Fibroblast of pulmonary artery (primary cell): ENCODE measurements around the gene GPC5.

ENCODE experiments used
- DNase-seq: peaks from one replicate; pipeline ENCODE4 v3.0.0-alpha.2; 2010; ENCODE audit warnings: low read depth
- H3K4me3 ChIP-seq: replicated peaks from 2 replicates; pipeline ENCODE4 v1.5.1; 2011; ENCODE audit warnings: low read depth, mild to moderate bottlenecking, control low read depth, low read length, moderate library complexity
- TF ChIP-seq, protein P1 (sequence below): IDR thresholded peaks from 2 replicates; pipeline ENCODE4 v1.5.1; 2011; ENCODE audit warnings: mild to moderate bottlenecking, control low read depth, low read length, inconsistent platforms; ENCODE audit errors: missing control alignments

Gene GPC5

DNA sequence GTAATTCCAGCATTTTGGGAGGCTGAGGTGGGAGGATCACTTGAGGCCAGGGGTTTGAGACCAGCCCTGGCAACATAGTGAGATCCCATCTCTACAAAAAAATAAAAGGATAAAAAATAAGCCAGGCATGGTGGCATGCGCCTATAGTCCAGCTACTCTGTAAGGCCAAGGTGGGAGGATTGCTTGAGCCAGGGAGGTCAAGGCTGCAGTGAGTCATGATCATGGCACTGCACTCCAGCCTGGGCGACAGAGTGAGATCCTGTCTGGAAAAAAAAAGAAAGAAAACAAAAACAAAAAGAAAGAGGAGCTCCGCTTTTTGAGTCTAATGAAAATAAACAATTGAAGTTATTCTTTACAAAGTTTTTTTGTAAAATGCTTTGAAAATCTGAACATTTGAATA is 326.2 kb downstream of the GPC5 start:
- no peak for DNase-seq
- no peak overlapping the region for H3K4me3 ChIP-seq
- TF ChIP-seq, protein P1, sequence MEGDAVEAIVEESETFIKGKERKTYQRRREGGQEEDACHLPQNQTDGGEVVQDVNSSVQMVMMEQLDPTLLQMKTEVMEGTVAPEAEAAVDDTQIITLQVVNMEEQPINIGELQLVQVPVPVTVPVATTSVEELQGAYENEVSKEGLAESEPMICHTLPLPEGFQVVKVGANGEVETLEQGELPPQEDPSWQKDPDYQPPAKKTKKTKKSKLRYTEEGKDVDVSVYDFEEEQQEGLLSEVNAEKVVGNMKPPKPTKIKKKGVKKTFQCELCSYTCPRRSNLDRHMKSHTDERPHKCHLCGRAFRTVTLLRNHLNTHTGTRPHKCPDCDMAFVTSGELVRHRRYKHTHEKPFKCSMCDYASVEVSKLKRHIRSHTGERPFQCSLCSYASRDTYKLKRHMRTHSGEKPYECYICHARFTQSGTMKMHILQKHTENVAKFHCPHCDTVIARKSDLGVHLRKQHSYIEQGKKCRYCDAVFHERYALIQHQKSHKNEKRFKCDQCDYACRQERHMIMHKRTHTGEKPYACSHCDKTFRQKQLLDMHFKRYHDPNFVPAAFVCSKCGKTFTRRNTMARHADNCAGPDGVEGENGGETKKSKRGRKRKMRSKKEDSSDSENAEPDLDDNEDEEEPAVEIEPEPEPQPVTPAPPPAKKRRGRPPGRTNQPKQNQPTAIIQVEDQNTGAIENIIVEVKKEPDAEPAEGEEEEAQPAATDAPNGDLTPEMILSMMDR: no peak

DNA sequence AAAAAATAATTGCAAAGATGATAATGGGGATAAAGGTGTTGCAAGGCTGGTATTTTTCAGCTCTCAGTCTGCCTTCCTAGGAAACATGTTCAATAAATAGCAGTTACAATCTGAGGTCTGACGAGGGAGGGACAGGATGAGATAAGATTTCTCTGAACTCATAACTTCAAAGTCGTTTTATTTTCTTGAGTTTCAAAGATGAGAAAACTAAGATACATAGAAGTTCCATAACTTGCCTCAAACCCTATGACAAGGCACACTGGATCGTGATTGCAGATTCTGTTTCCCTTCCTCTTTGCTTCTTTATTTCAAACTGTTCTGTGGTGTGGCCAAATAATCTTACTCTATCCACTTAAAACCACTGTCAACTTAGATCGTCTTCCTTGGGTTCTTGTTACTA is 327.2 kb downstream of the GPC5 start:
- DNase-seq: no peak
- TF ChIP-seq, protein P1: no peak
- no peak overlapping the region for H3K4me3 ChIP-seq

DNA sequence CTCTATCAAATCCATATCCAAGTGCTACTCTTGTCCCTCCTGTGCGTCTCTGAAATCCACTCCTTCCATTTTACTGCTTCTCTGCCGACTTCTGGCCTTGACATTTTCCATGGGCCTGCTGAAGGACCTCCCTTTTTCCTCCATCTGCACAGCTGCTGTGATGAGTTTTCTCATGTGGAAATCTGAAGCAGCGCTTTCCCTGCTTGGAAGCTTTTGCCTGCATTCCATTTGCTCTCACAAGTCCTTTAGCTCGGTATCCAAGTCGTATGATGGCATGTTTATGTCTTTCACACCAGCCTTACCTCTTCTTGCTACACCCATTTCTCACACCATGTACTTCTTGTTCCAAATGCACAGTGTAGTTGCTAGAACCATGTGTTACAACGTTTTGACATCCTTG is 328.2 kb downstream of the GPC5 start:
- H3K4me3 ChIP-seq: no peak overlapping the region
- TF ChIP-seq, protein P1: no peak
- no peak for DNase-seq

DNA sequence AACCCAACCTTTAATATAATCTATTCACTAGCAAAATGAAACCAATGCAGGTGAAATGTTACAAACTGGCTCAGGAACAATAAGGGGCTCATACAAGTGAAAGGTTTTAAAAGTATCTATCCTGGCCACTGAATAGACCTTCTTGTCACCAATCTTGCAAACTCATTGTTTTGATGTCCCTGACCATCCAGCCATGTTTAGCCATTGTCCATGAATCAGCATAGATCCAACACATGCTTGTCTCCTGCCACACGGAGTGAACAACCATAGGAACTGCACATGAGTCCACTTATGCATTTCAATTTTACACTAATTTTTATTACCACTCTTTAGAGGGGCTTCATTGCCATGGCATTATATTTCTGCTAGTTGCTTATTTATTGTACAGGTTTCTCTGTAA is 331.4 kb downstream of the GPC5 start:
- TF ChIP-seq, protein P1: no peak
- H3K4me3 ChIP-seq: no peak overlapping the region
- no peak for DNase-seq

DNA sequence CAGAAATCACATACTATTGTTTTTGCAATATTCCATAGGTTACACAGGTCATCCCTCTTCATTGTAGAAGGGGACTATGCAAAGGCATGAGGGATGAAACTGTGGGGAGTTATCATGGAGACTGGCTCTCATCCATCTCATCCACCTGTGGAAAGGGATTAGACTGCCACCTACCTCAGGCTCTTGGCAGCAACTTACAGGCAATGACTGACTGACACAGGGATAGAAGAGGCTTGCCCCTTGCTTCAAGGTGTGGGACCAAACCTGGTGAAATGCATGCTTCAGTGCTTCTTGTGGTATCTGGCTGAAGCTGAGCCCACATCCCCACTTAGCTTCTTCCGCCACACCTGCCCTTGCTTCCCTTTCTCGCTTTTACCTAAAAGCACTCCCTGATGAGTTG is 341.3 kb downstream of the GPC5 start:
- DNase-seq: no peak
- TF ChIP-seq, protein P1: no peak
- no peak overlapping the region for H3K4me3 ChIP-seq

DNA sequence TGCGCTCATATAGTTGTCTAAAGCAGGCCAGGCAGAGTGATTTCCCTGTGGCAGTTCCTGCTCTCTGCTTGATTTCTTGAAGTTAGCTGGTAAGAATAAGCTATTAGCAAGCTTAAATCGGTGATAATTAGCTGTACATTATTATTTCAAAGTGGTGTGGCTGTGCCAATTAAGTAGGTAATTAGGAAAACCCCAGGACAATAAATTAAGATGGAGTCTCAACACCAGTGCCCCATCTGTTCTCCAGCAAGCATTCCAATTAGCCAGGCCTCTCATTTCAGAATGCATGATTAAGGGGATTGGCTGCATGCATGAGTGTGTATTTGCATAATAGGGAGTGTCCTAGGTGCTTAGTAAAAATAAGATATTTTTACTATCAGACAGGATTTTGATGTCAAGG is 342.3 kb downstream of the GPC5 start:
- H3K4me3 ChIP-seq: no peak overlapping the region
- no peak for DNase-seq
- TF ChIP-seq, protein P1: no peak

DNA sequence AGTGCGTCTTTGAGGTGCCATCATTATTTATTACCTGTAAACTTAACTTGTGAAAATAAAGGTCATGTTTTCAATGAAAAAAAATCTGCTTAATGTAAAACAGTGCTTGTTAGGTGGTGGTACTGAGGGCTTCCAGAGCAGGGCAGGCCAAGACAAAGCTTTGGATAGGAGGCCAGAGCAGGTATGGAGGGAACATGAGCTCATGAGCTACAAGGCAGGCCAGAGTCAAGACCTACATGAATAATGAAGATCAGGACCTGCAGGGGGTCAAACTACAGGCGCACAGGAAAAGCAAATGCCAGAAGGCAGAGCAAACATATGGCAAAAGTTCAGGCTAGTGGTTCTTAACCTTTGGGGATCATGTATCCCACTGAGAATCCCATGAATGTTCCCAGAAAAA is 343.5 kb downstream of the GPC5 start:
- H3K4me3 ChIP-seq: no peak overlapping the region
- TF ChIP-seq, protein P1: no peak
- DNase-seq: no peak
